Neural cell (in vitro differentiated cells): Measurements from ENCODE around the gene MAGI1.

Source experiments
- CTCF ChIP-seq: fragments of 450-650 bp; IDR thresholded peaks from 2 replicates; pipeline ENCODE4 v1.5.1; 2014; ENCODE audit warnings: antibody characterized with exemption, mild to moderate bottlenecking, moderate library complexity; ENCODE audit not compliant: poor library complexity, severe bottlenecking
- EZH2 ChIP-seq: fragments of 200-600, 300-800 bp; shearing (Covaris generic), sonication (generic); IDR thresholded peaks from 2 replicates; pipeline ENCODE4 v1.6.1; 2014; ENCODE audit warnings: antibody characterized with exemption, low read length, borderline replicate concordance, mild to moderate bottlenecking; ENCODE audit not compliant: insufficient read depth, poor library complexity, severe bottlenecking
- MXI1 ChIP-seq: fragments of 450-650 bp; conservative IDR thresholded peaks from 2 replicates; pipeline ENCODE4 v1.6.1; 2014; ENCODE audit warnings: antibody characterized with exemption, mild to moderate bottlenecking; ENCODE audit not compliant: poor library complexity, severe bottlenecking
- POLR2AphosphoS5 ChIP-seq: IDR thresholded peaks from 2 replicates; pipeline ENCODE4 v1.6.1; 2012
- RAD21 ChIP-seq: fragments of 450-650 bp; conservative IDR thresholded peaks from 2 replicates; pipeline ENCODE4 v1.6.1; 2014; ENCODE audit warnings: antibody characterized with exemption, mild to moderate bottlenecking, moderate library complexity
- SMC3 ChIP-seq: fragments of 450-650 bp; conservative IDR thresholded peaks from 2 replicates; pipeline ENCODE4 v1.6.1; 2014; ENCODE audit warnings: antibody characterized with exemption, mild to moderate bottlenecking, moderate library complexity; ENCODE audit not compliant: poor library complexity
- TAF1 ChIP-seq: IDR thresholded peaks from 2 replicates; pipeline ENCODE4 v1.6.1; 2012; ENCODE audit warnings: low read depth

- TF ChIP-seq TAF1 (no peak), CTCF (no peak), POLR2AphosphoS5 (no peak), SMC3 (no peak), MXI1 (no peak), EZH2 (no peak), RAD21 (no peak)
Observed at GRCh38 chr3:65638301-65638700, 400.4 kb downstream of the MAGI1 start.
